Pericardium fibroblast (primary cell): ENCODE measurements around the gene CCDC80. TPM values are rescaled to one million over a fixed set of nuclear protein-coding genes. Genes with fewer than 3 reads are reported as not detected.

ENCODE experiments used
- total RNA-seq: library from RNA; depleted of rRNA; stranded (reverse); fragments of >200 nt; gene quantifications from 2 replicates; pipeline ENCODE4 v1.2.3, GENCODE V29; 2015

The CCDC80 gene, protein sequence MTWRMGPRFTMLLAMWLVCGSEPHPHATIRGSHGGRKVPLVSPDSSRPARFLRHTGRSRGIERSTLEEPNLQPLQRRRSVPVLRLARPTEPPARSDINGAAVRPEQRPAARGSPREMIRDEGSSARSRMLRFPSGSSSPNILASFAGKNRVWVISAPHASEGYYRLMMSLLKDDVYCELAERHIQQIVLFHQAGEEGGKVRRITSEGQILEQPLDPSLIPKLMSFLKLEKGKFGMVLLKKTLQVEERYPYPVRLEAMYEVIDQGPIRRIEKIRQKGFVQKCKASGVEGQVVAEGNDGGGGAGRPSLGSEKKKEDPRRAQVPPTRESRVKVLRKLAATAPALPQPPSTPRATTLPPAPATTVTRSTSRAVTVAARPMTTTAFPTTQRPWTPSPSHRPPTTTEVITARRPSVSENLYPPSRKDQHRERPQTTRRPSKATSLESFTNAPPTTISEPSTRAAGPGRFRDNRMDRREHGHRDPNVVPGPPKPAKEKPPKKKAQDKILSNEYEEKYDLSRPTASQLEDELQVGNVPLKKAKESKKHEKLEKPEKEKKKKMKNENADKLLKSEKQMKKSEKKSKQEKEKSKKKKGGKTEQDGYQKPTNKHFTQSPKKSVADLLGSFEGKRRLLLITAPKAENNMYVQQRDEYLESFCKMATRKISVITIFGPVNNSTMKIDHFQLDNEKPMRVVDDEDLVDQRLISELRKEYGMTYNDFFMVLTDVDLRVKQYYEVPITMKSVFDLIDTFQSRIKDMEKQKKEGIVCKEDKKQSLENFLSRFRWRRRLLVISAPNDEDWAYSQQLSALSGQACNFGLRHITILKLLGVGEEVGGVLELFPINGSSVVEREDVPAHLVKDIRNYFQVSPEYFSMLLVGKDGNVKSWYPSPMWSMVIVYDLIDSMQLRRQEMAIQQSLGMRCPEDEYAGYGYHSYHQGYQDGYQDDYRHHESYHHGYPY
- 1,145 and 1,533 TPM in 2 replicates for total RNA-seq

DNA sequence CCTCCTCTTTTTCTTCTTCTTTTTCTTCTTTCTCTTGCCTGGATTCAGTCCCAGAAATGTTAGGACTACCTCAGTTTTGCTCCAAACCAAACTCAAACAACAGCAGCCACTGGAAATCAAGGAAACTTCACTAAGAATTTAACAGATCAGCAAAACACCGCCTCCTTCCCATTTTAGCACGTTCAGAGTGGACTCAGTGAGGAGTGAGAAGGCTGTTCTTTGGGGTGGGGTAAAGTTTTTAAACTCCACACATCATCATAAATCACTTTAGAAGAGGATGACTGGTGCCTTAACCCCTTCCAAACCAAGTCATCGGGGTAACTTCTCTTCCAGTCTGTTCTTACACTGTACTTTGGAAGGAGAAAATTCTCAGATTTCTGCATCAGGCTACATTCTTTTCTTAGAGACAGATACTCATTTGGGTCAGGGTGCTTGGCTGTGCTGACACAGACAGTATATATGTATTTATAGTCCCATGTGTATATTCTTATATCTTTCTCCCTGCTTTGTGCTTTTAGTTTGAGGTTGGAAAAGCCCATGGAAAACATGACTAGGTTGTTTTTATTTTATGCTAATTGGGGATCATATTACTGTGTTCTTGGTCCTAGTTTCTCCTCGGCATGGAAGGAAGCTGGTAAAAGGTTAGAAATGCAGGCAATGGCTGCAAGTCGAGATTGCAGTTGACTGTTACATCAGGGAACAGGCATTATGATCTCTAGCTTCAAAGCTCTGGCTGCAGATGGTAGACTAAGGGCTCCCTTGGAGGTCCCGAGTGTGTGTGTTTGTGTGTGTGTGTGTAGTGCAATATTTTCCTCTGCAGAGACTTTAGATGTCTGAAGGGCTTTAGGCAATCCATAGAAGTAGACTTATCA lies at the start of gene CCDC80:
Gene CCDC80 (minus strand): TSS at position 214 of the 872 bp plus-strand sequence. CDS start 1,238 bp downstream, outside the sequence.

DNA sequence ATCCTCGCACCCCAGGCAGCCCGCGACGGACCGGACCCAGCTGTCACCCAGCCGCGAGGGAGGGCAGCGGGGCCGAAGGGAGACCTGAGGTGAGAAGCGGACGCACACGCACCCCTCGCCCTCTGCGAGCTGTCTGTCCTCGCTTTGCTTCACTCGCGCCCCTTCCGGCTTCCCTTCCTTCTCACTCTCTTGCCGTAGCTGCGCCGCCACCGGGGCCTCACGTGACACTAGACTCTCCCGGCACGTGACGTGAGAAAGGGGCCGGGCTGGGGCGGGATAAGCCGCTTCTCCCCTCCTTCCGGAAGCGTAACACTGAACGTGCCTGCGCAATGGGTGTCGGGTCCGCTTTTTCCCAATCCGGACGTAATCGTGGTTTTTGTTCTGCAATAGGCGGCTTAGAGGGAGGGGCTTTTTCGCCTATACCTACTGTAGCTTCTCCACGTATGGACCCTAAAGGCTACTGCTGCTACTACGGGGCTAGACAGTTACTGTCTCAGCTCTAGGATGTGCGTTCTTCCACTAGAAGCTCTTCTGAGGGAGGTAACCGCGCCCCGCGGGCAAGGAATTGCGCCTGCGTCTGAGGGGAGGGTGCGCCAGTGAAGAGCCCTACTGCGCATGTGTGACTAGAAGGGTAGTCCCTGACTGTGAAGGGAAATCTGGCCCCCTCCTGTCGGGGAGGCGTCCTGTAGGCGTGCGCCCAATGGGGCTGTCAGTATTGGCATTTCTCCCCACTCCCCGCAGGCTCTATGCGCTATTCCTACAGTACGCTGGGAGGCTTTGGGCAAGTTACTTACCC lies 79.0 kb downstream of the CCDC80 start, which contains the start of the genes ATG3 and SLC35A5:
Gene ATG3 (minus strand): TSS at position 229 of the 796 bp plus-strand sequence. CDS start 434 bp downstream, outside the sequence.
Gene SLC35A5 (plus strand): TSS at position 312 of the 796 bp plus-strand sequence. CDS start 1,359 bp downstream, outside the sequence.

Other genes with a start within 250 kb of the CCDC80 start
- gene BTLA, start 141.7 kb downstream of the CCDC80 start, total RNA-seq: 0.43 TPM in 1 of 2 replicates, not detected in the other
- 39.2 and 56.6 TPM in 2 replicates for gene ATG3, start 79.2 kb downstream of the CCDC80 start, total RNA-seq
- 22.6 and 25.3 TPM in 2 replicates for gene SLC35A5, start 79.1 kb downstream of the CCDC80 start, total RNA-seq
- not detected in 2 replicates for gene CD200R1L, start 205.7 kb upstream of the CCDC80 start, total RNA-seq